Measurements from ENCODE around the gene RASAL2.
"Not testable (repeated sequence)": the region's sequence is repeated elsewhere in the genome, so short reads cannot be mapped to it uniquely, and the experiment has no call there.

Gene RASAL2

GRCh38 chr1:178389441-178389840 lies 295.5 kb downstream of the RASAL2 start:
- DNase-seq (ENCODE audit: low spot score), result no peak

GRCh38 chr1:178390280-178390679 lies 296.4 kb downstream of the RASAL2 start:
- DNase-seq (ENCODE audit: low spot score), result not testable (repeated sequence)

GRCh38 chr1:178393370-178393769 lies 299.5 kb downstream of the RASAL2 start:
- no peak for DNase-seq (ENCODE audit: low spot score)

GRCh38 chr1:178396789-178397188 lies 302.9 kb downstream of the RASAL2 start:
- no peak for DNase-seq (ENCODE audit: low spot score)

GRCh38 chr1:178397678-178398077 lies 303.8 kb downstream of the RASAL2 start:
- DNase-seq (ENCODE audit: low spot score), result no peak

GRCh38 chr1:178399177-178399728 lies 305.3 kb downstream of the RASAL2 start:
- DNase-seq (ENCODE audit: low spot score), result no peak

- DNase-seq (ENCODE audit: low spot score), result no peak
These were observed 311.2 kb downstream of the RASAL2 start for GRCh38 chr1:178405137-178405536.

GRCh38 chr1:178407215-178407614 lies 313.3 kb downstream of the RASAL2 start:
- no peak for DNase-seq (ENCODE audit: low spot score)

- DNase-seq (ENCODE audit: low spot score), result no peak
These were observed 313.8 kb downstream of the RASAL2 start for GRCh38 chr1:178407655-178408054.

GRCh38 chr1:178408871-178409270 lies 315.0 kb downstream of the RASAL2 start:
- no peak for DNase-seq (ENCODE audit: low spot score)

GRCh38 chr1:178409541-178409940 lies 315.6 kb downstream of the RASAL2 start:
- no peak for DNase-seq (ENCODE audit: low spot score)

- DNase-seq (ENCODE audit: low spot score), result no peak
These were observed 318.0 kb downstream of the RASAL2 start for GRCh38 chr1:178411756-178412399.

- DNase-seq (ENCODE audit: low spot score), result no peak
These were observed 318.5 kb downstream of the RASAL2 start for GRCh38 chr1:178412400-178412770.

- peak; percentile 31 for DNase-seq (ENCODE audit: low spot score)
These were observed 324.0 kb downstream of the RASAL2 start for GRCh38 chr1:178417858-178418257.

- DNase-seq (ENCODE audit: low spot score), result no peak
These were observed 324.5 kb downstream of the RASAL2 start for GRCh38 chr1:178418284-178418955.

- DNase-seq (ENCODE audit: low spot score), result no peak
These were observed 340.5 kb downstream of the RASAL2 start for GRCh38 chr1:178434360-178434759.

- DNase-seq (ENCODE audit: low spot score), result no peak
These were observed 341.1 kb downstream of the RASAL2 start for GRCh38 chr1:178434899-178435435.

- no peak for DNase-seq (ENCODE audit: low spot score)
These were observed 343.0 kb downstream of the RASAL2 start for GRCh38 chr1:178436899-178437298.

GRCh38 chr1:178438432-178438831 lies 344.5 kb downstream of the RASAL2 start:
- no peak for DNase-seq (ENCODE audit: low spot score)

GRCh38 chr1:178442925-178443324 lies 349.0 kb downstream of the RASAL2 start:
- DNase-seq (ENCODE audit: low spot score), result no peak

GRCh38 chr1:178450871-178451270 lies 357.0 kb downstream of the RASAL2 start:
- no peak for DNase-seq (ENCODE audit: low spot score)

GRCh38 chr1:178451529-178451928 lies 357.6 kb downstream of the RASAL2 start:
- DNase-seq (ENCODE audit: low spot score), result peak; percentile 20

- DNase-seq (ENCODE audit: low spot score), result no peak
These were observed 358.1 kb downstream of the RASAL2 start for GRCh38 chr1:178452013-178452412.

Measured in GM03348 (cell line).